ENCODE data around the gene MAPK8.
"Not testable (repeated sequence)": the region's sequence is repeated elsewhere in the genome, so short reads cannot be mapped to it uniquely, and the experiment has no call there.

MAPK8 gene

GRCh38 chr10:48418189-48418788 lies 111.8 kb downstream of the MAPK8 start:
- no peak for TF ChIP-seq CTCF (IDR thresholded peaks at IDR 0.05; ENCODE audit: low read depth, low read length, missing control alignments)
- H3K4me3 ChIP-seq (ENCODE audit: low read depth, low read length) = no peak overlapping the region
- DNase-seq (ENCODE audit: low read depth) = no peak

- TF ChIP-seq CTCF (IDR thresholded peaks at IDR 0.05; ENCODE audit: low read depth, low read length, missing control alignments) = no peak
- DNase-seq (ENCODE audit: low read depth) = no peak
- H3K4me3 ChIP-seq (ENCODE audit: low read depth, low read length) = no peak overlapping the region
Measured at GRCh38 chr10:48419714-48420113, 113.2 kb downstream of the MAPK8 start.

- DNase-seq (ENCODE audit: low read depth); H3K4me3 ChIP-seq (ENCODE audit: low read depth, low read length): not testable (repeated sequence)
Measured at GRCh38 chr10:48421862-48422261, 115.4 kb downstream of the MAPK8 start.

GRCh38 chr10:48423884-48424283 lies 117.4 kb downstream of the MAPK8 start:
- no peak overlapping the region for H3K4me3 ChIP-seq (ENCODE audit: low read depth, low read length)
- no peak for TF ChIP-seq CTCF (IDR thresholded peaks at IDR 0.05; ENCODE audit: low read depth, low read length, missing control alignments)
- DNase-seq (ENCODE audit: low read depth) = no peak

GRCh38 chr10:48428896-48429295 lies 122.4 kb downstream of the MAPK8 start:
- no peak for DNase-seq (ENCODE audit: low read depth)
- no peak overlapping the region for H3K4me3 ChIP-seq (ENCODE audit: low read depth, low read length)
- no peak for TF ChIP-seq CTCF (IDR thresholded peaks at IDR 0.05; ENCODE audit: low read depth, low read length, missing control alignments)

GRCh38 chr10:48429309-48429708 lies 122.8 kb downstream of the MAPK8 start:
- no peak for TF ChIP-seq CTCF (IDR thresholded peaks at IDR 0.05; ENCODE audit: low read depth, low read length, missing control alignments)
- DNase-seq (ENCODE audit: low read depth) = no peak
- no peak overlapping the region for H3K4me3 ChIP-seq (ENCODE audit: low read depth, low read length)

- no peak for TF ChIP-seq CTCF (IDR thresholded peaks at IDR 0.05; ENCODE audit: low read depth, low read length, missing control alignments)
- H3K4me3 ChIP-seq (ENCODE audit: low read depth, low read length) = no peak overlapping the region
- DNase-seq (ENCODE audit: low read depth) = no peak
Measured at GRCh38 chr10:48430402-48430993, 124.0 kb downstream of the MAPK8 start.
